Activated CD8-positive, alpha-beta memory T cell treated with anti-CD3 and anti-CD28 coated beads for 48 hours (primary cell): ENCODE results near the gene TM9SF3.
"Not testable (repeated sequence)": the region's sequence is repeated elsewhere in the genome, so short reads cannot be mapped to it uniquely, and the experiment has no call there.

Source experiments
- DNase-seq, 3 experiments: peaks; one replicate each; pipeline ENCODE4 v3.0.0-alpha.2; 2020; ENCODE audit warnings: low read depth in 2 of 3, low spot score in 2 of 3

The TM9SF3 gene

DNA sequence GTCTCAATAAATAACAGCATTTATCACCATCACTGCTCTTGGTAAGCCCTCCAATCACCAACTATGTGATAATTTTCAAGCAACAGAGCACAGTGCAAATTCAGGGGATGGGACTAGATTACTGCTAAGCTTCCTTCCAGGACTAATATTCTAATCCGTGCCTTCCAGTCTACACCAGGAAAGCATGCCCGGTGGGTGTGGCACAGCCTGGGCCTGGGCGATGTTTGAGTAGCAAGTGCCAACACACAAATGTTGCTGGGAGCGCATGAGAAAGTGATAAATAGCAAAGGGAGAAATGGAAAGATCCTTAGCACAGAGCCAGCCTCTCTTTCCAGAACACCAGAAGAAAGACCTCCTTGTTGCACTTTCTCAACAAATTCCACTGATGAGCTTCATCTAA is 13.5 kb upstream of the TM9SF3 start:
- DNase-seq = no peak

DNA sequence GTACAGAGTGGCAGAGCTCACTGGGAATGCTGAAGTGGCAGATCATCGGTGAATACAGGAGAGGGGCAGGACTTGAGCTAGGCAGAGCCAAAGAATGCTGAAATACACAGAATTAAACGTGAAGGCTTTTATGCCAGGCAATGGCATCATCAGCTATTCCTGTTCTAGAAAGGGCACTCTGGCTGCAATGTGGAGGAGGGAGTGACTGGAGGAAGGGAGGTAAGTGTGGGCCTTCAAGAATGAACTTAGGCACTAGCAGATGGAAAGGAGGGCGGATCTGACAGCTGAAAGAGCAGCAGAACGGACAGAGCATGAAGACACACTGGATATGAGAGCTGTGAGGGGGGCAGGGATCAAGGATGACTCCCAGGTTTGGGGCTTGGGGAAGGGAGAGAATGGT is 12.0 kb upstream of the TM9SF3 start:
- DNase-seq = no peak

DNA sequence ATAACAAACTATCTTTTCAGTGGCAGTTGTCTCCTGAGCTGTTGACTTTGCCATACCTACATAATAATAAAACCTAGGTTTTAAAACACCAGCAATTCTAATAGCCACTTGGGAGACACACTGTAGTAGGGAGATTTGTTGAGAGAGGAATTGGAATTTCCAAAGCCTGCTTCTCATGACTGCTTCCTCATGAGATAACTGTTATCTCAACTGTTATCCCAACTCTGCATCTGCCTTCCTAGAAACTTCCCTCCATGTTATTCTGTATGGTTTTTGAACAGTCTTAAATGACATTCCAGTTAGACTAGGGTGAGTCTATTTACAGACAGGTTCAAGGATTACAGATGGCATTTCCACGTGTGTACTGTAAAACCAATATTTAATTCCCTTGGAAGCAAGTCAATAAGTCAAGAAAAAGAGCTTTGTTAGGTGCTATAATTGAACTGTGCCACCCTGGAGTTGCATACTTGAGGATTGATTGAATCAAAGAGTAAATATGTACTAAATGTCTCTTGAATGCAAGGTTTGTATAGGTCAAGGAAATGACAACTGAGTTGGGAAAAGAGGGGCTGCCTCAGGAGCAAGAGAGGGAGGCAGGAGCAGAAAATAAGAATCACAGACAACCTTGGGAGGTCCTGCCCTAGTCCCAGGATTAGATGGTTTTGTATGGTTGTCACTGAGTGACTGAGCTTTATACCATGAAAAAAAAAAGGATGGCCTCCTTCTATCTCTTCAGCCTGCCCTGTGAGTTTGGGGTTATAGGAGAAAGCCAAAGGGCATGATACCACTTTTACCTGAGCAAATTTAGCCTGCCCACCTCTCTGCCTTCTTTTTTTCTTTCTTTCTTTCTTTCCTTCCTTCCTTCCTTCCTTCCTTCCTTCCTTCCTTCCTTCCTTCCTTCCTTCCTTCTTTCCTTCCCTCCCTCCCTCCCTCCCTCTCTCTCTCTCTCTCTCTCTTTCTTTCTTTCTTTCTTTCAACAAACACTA is 9.9 kb upstream of the TM9SF3 start:
- no peak for DNase-seq

DNA sequence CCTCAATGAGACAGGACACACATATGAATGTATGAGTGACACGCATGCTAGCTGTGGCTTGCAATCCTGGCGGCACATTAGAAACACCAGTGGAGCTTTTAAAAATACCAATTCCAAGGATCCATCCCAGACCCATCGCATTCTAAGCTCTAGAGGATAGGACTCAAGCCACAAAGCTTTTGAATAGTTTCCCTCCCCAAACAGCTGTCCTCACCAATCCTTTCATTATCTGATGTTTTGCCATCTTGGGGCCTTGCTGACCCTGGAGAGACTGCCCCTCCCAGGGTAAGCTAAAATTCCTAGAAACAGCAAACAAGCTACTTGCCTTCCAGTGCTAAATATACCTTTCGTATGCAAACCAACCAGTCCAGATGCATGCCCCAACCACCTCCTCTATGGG is 8.9 kb upstream of the TM9SF3 start:
- DNase-seq = no peak

DNA sequence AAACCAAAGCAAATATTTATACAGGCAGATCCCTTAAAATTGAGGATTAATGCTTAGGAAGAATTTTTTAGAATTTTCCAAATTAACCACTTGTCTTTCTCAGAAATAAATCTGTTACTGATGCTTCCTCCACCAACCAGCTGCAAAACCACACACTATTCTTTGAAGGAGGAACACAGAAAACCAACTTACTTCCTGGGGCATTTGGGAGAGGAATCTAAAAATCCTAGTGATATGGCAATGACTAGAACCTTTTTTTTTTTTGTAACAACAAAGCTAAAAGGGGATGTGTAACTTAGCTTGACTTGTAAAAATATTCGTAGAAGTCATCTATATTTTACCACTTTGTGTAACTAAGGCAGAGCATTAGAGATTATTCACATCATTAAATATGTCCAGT is 5.1 kb upstream of the TM9SF3 start:
- no peak for DNase-seq

DNA sequence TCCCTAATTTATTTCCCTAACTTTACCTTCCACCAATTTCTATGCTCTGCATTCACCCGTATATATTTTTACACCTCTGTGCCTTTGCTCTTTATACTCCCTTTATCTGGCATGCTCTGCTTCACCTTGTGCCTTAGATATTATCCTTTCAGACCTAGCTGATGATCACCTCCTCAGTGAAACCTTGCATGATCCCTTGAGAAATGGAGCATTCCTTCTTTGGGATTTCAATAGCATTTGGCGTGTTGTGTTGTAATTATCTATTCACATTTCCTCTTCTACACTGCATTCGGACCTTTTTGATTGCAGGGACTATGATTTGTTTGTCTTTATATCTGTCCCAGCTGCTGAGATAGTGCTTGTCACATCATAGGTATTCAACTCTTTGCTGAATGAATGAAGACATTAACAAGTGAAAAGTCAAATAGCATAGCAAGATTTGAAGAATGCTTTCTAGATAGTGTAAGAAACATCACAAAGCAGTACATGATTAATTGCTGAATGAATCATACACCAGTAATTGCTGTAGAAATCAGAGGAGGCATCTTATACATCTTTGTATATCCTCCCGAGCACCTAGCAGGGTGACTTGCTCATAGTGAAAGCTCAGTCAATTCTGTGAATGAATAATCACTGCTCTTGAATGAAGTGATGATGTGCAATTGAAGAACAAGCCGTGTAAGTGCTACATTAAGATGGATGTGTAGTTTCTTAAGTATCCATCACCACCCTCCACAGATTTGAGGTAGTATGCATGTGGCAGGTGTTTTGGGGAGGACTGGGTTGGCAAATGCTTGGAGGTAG is 2.0 kb upstream of the TM9SF3 start:
- no peak for DNase-seq

DNA sequence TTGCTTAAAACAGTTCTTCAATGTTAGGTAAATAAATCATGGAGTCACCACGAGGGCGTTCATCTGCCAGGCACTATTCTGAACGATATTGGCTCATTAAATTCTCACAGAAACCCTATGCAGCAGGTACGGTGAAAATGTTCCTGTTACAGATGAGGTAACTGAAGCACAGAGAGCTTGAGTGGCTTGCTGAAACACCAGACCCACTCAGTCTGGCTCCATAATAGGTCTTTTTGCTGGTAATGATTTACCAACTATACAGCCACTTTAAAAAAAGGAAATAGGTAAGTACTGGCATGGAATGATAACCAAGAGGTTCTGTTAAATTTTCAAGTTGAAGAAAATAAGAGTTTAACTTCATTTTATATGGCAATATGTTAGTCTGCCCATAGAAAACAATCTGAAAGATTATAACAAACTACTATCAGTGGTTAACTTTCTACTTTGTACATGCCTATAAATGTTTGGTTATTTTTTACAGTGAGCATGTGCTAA is 1.3 kb upstream of the TM9SF3 start:
- no peak for DNase-seq

DNA sequence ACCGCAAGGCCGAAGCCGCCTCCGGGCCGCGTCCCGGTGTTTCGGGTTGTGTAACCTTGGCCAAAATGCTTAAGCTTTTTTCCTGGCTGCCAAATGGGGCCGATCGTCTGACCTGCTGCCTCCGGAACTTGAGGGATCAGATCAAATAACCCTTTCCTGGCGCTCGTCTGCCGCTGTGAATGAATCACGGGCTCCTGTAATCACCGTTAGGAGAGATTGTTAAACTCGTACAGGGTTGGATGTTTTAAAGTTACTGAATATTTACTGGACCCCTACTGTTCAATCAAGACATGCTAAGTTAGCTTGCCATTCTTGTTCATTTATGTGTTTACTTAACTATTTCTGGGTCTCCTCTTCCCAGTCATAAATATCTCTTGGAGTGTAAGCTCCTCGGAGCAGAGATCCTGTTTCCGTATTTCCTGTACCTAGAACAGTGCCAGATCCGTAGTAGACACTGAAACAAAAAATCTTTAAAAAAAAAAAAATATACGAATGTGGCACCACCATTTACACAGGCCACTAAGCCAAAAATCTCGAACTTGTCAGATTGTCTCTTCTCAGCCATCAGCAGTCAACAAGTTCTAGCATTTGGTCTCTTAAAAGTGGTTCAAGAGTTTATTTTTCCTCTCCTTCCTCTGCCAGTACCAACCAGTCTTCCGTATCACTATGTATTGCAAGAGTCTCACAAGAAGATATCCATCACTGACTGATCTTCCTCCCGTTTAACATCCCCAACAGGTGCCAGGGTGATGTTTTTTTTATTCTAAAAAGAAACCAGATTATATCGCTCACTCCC is 650 bp upstream of the TM9SF3 start:
- peak in 1 of 3 experiments; percentile 36 for DNase-seq

DNA sequence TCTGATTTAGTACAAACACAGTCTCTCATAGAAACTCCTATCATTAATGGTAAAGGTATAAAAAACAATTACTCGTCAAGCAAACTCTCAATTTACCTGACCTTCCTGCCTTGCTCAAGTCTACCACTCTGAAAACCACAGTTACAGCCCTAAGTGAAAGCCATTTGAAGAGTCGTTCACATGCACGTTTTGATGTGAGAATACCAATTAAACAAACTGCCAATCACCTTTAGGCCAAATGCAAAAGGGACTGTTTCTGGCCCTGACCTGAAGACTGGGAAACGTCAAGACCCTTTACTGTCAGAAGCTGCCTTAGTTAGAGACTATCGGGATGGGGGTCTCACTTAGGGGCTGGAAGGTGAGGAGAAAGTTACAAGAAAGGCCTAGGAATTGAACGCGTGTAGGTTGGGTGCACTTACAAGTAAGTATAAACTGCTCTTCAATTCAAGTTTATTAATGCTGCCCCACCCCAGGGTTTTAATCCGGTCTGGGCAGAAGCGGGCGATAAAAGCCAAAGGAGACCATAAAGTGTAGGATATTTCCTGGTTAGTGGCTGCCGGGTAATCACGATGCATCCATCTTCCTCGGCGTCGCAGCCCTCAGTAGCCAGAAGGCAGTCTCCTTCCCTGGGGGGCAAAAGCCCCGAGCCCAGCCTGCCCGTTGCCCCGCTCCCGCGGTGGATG is 935 bp downstream of the TM9SF3 start:
- DNase-seq = no peak

DNA sequence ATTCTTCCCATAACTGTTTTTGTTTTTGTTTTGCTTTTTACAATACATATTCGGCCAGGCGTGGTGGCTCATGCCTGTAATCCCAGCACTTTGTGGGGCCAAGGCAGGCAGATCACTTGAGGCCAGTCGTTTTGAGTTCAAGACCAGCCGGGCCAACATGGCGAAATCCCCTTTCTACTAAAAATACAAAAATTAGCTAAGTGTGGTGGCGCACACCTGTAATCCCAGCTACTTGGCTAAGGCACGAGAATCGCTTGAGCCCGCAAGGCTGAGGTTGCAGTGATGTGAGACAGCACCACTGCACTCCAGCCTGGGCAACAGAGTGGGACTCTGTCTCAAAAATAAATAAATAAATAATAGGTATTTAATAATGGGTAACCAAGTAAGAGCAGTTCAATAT is 2.3 kb downstream of the TM9SF3 start:
- DNase-seq = no peak

DNA sequence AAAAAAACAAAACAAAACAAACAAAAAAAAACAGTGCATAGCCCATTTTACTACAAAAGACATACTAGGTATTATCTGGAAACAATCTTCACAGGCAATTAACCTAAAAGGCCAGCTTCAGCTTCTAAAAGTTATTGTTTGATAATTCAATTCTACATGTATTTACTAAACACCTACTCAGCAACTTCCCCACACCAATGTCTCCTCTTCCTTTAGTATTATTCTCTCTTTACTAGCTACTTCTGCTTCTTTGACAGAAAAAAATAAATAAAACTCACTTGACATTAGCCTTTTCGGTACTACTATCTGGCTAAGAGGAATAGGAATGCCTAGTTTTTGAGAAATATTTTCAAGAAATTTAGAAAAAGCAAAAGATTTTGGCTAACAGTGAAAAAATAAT is 2.8 kb downstream of the TM9SF3 start:
- DNase-seq = no peak

DNA sequence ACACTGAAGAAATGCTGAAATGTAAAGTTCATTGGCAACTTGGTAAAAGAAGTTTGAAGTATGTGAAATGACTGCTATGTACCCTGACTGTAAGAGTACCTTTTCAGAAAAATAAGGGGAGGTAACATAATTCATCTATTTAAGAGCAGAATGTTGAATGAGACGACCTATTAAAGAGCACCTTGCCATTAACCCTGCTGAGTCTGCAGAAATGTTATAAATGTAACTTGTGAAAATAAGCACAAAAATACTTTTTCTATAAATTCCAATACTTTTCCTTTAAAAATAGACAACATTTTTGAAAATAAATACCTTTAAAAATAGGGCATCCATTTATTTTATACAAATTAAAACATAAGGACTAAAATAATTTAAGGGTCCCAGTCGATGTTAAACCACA is 7.7 kb downstream of the TM9SF3 start:
- DNase-seq = no peak

DNA sequence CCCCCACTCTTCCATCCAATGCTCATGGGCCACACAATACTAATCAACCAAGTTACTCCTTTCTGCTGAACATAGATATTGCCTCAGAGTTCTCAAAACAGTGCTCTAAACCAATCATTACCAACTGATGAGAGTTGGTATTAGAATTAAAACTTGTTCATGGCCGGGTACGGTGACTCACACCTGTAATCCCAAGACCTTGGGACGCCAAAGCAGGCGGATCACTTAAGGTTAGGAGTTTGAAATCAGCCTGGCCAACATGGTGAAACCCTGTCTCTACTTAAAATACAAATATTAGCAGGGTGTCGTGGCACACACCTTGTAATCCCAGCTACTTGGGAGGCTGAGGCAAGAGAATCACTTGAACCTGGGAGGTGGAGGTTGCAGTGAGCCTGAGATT is 8.2 kb downstream of the TM9SF3 start:
- DNase-seq = no peak

DNA sequence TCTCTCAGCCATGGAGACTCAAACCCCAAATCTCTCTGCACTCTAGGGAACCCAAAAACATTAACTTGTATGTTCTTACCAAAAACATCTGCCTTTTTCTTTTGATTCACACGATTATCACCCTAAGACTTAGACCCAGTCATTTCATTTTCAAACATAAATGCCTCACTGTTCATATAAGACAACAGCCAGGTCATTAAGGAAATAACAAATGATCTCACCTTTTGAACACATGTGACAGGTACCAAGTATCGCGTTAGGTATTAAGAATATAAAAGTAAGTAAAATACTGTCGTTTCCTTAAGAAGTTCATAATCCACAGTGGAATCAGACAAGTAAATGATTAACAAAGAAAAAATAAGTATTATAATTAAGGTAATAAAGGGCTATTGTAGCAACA is 8.8 kb downstream of the TM9SF3 start:
- DNase-seq = no peak

DNA sequence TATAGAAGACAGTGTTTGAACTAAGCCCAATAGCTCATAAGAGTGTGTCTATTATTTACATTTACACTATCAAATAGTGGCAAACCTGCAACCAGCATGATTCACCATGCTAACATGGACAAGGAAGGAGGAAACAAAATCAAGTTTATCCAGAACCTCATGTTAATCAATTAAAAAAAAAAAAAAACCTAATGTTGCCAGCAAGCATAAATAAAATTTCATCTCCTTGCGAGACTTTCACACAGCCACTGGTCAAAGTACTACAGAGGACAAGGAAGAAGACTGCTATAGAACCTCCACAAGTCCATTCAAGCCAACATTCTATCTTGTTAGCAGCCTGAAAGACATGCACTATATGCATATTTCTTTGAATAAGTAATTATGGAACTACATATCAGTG is 9.7 kb downstream of the TM9SF3 start:
- no peak for DNase-seq

DNA sequence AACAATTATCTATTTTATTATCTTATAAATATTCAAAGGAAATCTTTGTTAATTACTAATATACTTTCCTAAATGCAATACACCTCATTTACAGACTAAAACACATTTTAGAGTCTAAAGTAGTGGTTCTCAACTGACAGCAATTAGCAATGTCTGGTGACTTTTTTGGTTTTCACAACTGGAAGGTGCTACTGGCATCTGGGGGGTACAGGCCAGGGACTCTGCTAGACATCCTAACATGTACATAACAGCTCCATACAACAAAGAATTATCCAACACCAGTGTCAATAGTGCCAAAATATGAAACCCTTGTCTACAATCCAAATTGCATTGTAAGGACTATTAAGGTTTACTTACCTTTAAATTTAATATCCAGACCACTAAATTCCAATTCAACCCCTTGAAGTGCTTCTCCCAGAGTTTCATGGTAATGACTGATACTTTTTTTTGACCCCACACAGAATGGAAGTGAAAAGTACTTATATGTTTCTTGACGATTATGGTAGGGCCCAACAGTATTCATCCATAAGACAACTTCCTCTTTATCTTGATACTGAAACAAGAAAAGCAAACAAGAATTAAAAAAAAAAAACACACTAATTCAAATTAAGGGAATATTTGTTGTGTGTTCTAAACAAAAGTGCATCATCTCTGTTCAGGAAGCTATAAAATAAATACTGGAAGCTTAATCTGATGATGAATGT is 10.4 kb downstream of the TM9SF3 start:
- no peak for DNase-seq

DNA sequence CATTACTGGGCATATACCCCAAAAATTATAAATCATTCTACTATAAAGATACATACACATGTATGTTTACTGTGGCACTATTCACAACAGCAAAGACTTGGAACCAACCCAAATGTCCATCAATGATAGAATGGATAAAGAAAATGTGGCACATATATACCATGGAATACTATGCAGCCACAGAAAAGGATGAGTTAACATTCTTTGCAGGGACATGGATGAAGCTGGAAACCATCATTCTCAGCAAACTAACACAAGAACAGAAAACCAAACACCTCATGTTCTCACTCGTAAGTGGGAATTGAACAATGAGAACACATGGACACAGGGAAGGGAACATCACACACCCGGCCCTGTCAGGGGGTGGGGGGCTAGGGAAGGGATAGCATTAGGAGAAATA is 12.2 kb downstream of the TM9SF3 start:
- not testable (repeated sequence) for DNase-seq

DNA sequence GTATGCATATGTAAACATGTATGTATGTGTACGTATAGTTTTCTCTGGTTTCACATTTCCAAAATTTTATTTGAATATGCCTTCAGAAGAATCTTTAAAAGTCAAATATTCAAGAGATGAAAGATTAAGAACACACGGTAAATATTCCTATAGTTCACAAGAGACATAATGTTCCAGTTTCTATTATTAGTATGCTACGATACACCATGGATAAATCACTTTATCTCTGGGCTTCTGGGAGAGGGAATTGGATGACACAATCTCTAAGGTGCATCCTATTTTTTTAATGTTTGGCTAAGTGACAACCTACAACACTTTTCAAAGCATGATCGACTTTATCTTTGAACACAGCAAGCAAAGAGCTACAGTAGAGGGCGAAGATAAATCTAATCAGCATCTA is 13.8 kb downstream of the TM9SF3 start:
- no peak for DNase-seq

DNA sequence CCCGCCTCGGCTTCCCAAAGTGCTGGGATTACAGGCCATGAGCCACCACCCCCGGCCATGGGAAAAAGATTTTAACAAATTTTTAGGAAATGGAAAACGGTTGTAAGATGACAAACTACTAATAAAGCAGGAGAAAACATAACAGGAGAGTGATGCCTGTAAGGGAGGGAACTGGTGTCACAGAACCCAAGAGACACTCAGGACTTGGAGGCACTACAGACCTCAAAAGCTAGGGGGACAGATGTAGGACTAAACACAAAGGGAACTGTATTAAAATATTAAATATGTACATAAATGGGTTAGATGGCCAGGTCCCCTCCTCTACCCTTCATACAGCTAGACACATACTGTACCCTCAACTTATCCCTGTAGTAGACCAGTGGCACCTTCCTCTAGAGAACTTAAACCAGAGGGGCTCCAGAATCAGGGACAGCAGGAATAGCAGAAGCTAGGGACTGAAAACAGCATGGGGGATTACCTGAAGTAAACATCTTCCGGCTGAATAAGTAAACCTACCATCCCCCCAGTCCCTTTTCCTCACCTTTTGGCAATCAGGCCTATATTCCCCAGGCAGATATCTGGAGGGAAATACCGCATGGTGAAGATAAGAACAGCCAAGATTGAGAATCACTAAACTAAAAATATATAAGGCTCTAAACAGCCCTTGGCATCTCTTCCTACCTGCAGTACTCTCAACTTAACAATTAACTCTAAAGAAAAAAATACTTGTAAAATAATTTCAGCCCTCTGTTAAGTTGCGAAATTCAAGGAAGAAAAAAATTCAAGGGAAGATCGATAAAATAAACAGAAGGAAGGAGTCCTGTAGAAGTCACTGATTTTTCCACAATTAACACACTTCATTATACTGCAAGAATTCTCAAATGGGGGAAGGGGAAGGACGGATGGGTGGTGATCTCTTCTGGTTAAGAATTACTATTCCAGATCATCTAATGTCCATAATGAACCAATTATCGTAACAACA is 15.5 kb downstream of the TM9SF3 start:
- DNase-seq = no peak
